HG02943 (cell line): ENCODE measurements around the gene KRT6C.

Experiments
- ATAC-seq: cut with Tn5 transposase; IDR thresholded peaks from one replicate; pipeline ENCODE4 v1.9.1; 2021; ENCODE audit warnings: mild to moderate bottlenecking, low read depth, moderate library complexity; ENCODE audit not compliant: unreplicated experiment

KRT6C gene

GRCh38 chr12:52436828-52437474 is 36.7 kb downstream of the KRT6C start:
- no peak for ATAC-seq

- ATAC-seq: no peak
Measured at GRCh38 chr12:52436000-52436827, 37.4 kb downstream of the KRT6C start.

GRCh38 chr12:52435659-52435999 is 38.0 kb downstream of the KRT6C start:
- ATAC-seq: no peak

- ATAC-seq: no peak
Measured at GRCh38 chr12:52434760-52435530, 38.7 kb downstream of the KRT6C start.

GRCh38 chr12:52434081-52434733 is 39.4 kb downstream of the KRT6C start, which contains the start of gene KRT75:
KRT75 (minus strand) TSS chr12:52434371; CDS start chr12:52434304, 67 bp downstream.
- no peak for ATAC-seq

- no peak for ATAC-seq
Measured at GRCh38 chr12:52433501-52434080, 40.0 kb downstream of the KRT6C start.

- no peak for ATAC-seq
Measured at GRCh38 chr12:52432559-52433207, 40.9 kb downstream of the KRT6C start.

GRCh38 chr12:52428121-52428520 is 45.5 kb downstream of the KRT6C start:
- no peak for ATAC-seq

- no peak for ATAC-seq
Measured at GRCh38 chr12:52427083-52427482, 46.5 kb downstream of the KRT6C start.

GRCh38 chr12:52426034-52426433 is 47.6 kb downstream of the KRT6C start:
- ATAC-seq: no peak

GRCh38 chr12:52425466-52425865 is 48.1 kb downstream of the KRT6C start:
- ATAC-seq: no peak

GRCh38 chr12:52423661-52424500 is 49.7 kb downstream of the KRT6C start:
- ATAC-seq: no peak

GRCh38 chr12:52423035-52423434 is 50.6 kb downstream of the KRT6C start:
- no peak for ATAC-seq

- ATAC-seq: no peak
Measured at GRCh38 chr12:52419656-52420055, 53.9 kb downstream of the KRT6C start.

GRCh38 chr12:52418576-52419110 is 55.0 kb downstream of the KRT6C start:
- ATAC-seq: no peak
